Mammary epithelial cell (primary cell): Measurements from ENCODE around the gene ZNF839.

Experiments
- CTCF ChIP-seq, 2 donors: IDR thresholded peaks in 1 of 2; conservative IDR thresholded peaks in 1 of 2; 2 replicates each; pipeline ENCODE4 v1.5.1; 2011 to 2012; ENCODE audit warnings: inconsistent platforms in 2 of 2, low read length in 2 of 2, mild to moderate bottlenecking in 2 of 2, control low read depth in 1 of 2, low read depth in 1 of 2; ENCODE audit not compliant: insufficient read depth in 1 of 2; ENCODE audit errors: extremely low read depth in 1 of 2
- EZH2 ChIP-seq: IDR thresholded peaks from 2 replicates; pipeline ENCODE4 v1.6.1; 2012; ENCODE audit warnings: low read length, inconsistent platforms, borderline replicate concordance

- TF ChIP-seq CTCF (conservative IDR thresholded peaks at IDR 0.05 in 1 of 2, IDR thresholded peaks at IDR 0.05 in 1 of 2; ENCODE audit: extremely low read depth in 1 of 2, insufficient read depth in 1 of 2, low read depth in 1 of 2, low read length in 2 of 2): no peak
- TF ChIP-seq EZH2: no peak
Observed at GRCh38 chr14:102325791-102326345, 6.3 kb downstream of the ZNF839 start.
